AG08396 (cell line): ENCODE results near the gene AGFG1.
"Not testable (repeated sequence)": the region's sequence is repeated elsewhere in the genome, so short reads cannot be mapped to it uniquely, and the experiment has no call there.

Experiments used
- DNase-seq: peaks from one replicate; pipeline ENCODE4 v3.0.0; 2012; ENCODE audit warnings: low spot score, mixed read lengths

AGFG1 gene

GRCh38 chr2:227539465-227539956 lies 67.6 kb downstream of the AGFG1 start:
- no peak for DNase-seq

GRCh38 chr2:227540352-227540751 lies 68.4 kb downstream of the AGFG1 start:
- DNase-seq, result not testable (repeated sequence)

GRCh38 chr2:227545990-227546389 lies 74.0 kb downstream of the AGFG1 start:
- no peak for DNase-seq

GRCh38 chr2:227551836-227552235 lies 79.9 kb downstream of the AGFG1 start:
- no peak for DNase-seq

- no peak for DNase-seq
Observed at GRCh38 chr2:227562581-227562980, 90.6 kb downstream of the AGFG1 start.

- DNase-seq, result no peak
Observed at GRCh38 chr2:227565080-227565479, 93.1 kb downstream of the AGFG1 start.

GRCh38 chr2:227566012-227566411 lies 94.1 kb downstream of the AGFG1 start:
- DNase-seq, result no peak

- no peak for DNase-seq
Observed at GRCh38 chr2:227568852-227569169, 96.9 kb downstream of the AGFG1 start.

- DNase-seq, result no peak
Observed at GRCh38 chr2:227570615-227571014, 98.7 kb downstream of the AGFG1 start.

GRCh38 chr2:227576110-227576509 lies 104.2 kb downstream of the AGFG1 start:
- no peak for DNase-seq

GRCh38 chr2:227576812-227577211 lies 104.9 kb downstream of the AGFG1 start:
- DNase-seq, result no peak

- DNase-seq, result no peak
Observed at GRCh38 chr2:227577555-227577954, 105.6 kb downstream of the AGFG1 start.

- DNase-seq, result no peak
Observed at GRCh38 chr2:227578642-227579041, 106.7 kb downstream of the AGFG1 start.

- no peak for DNase-seq
Observed at GRCh38 chr2:227579791-227580190, 107.8 kb downstream of the AGFG1 start.

GRCh38 chr2:227582369-227582768 lies 110.4 kb downstream of the AGFG1 start:
- DNase-seq, result no peak

GRCh38 chr2:227592694-227593387 lies 120.9 kb downstream of the AGFG1 start:
- DNase-seq, result no peak

- DNase-seq, result no peak
Observed at GRCh38 chr2:227595797-227596196, 123.8 kb downstream of the AGFG1 start.

- DNase-seq, result no peak
Observed at GRCh38 chr2:227597036-227597435, 125.1 kb downstream of the AGFG1 start.

GRCh38 chr2:227597998-227598397 lies 126.0 kb downstream of the AGFG1 start:
- DNase-seq, result no peak

- DNase-seq, result not testable (repeated sequence)
Observed at GRCh38 chr2:227598835-227599503, 127.0 kb downstream of the AGFG1 start, which contains the start of gene SCYGR2. Gene SCYGR2, plus strand, starts transcription at chr2:227598893. Its CDS starts 0 bp downstream, at chr2:227598893.

- DNase-seq, result no peak
Observed at GRCh38 chr2:227602358-227602757, 130.4 kb downstream of the AGFG1 start.

- DNase-seq, result no peak
Observed at GRCh38 chr2:227606476-227606875, 134.5 kb downstream of the AGFG1 start.

GRCh38 chr2:227607941-227608340 lies 136.0 kb downstream of the AGFG1 start:
- no peak for DNase-seq
